NOMO-1 treated with DMSO at 0.1 percent for 48 hours (cell line): ENCODE measurements around the gene ARFGEF2.
"Not testable (repeated sequence)": the region's sequence is repeated elsewhere in the genome, so short reads cannot be mapped to it uniquely, and the experiment has no call there.

Source experiments
- DNase-seq: peaks from one replicate; lab custom pipeline; 2025; ENCODE audit not compliant: unreplicated experiment; lab: John Stamatoyannopoulos, UW

ARFGEF2 gene

DNA sequence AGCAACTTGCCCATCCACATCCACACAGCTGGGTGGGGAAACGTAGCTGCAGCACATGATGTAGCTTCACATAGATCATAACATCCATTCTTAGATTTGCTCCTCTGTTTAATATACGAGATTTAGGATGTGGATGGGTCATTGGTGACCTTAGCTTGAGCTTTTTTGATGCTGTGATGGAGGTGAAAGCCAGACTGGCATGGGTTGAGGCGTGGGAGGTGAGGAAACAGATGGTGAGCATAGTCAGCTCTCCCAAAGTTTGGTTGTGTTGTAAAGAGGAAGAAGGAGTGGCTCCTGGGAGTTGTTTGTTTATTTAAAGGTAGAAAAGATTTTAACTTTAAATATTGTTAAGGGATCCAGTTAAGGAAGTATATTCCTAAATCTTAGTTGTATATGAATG is 5.3 kb downstream of the ARFGEF2 start:
- no peak for DNase-seq

DNA sequence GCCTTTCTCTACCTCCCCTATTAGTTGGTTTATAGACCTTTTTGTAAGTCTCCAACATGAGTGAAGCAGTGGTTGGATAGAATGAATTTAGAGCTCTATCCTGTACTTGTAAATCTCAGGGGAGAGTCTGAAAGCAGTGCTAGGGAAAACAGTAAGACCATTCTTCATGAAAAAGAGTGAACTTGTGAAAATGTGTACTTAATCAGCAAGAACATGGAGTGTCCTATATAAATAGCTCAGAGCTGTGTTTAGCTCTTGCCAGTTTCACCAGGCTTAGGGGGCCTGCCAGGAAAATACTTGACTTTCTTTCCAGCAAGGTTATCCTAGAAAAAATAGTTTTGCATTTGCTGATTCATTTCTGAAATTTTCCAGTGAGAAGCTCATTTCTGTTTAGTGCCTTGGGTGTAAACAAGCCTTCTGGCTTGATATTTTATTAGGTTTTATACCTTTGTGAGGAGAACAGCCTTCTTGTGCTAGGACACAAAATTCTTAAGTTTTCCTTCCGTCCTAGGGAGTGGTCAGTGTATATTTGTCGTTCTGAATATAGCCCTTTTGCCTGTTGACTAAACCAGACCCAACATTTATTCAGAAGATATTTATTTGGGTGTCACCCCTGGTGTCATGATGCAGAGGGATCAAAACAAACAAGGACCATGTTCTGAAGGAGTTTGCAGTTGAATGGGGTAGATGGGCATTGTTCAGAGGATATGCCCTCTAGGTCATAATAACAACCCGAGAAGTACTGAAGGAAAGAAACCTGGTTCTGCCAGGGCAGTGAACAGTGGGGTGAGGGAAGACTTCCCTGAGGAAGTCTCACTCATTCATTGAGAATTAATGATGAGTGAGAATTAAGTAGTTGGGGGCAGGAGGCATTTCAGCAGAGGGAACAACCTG is 7.6 kb downstream of the ARFGEF2 start:
- DNase-seq = no peak

GRCh38 chr20:48930035-48930434 is 8.5 kb downstream of the ARFGEF2 start:
- DNase-seq = no peak

- no peak for DNase-seq
Measured at GRCh38 chr20:48930878-48931277, 9.4 kb downstream of the ARFGEF2 start.

- DNase-seq = no peak
Measured at GRCh38 chr20:48931527-48932374, 10.2 kb downstream of the ARFGEF2 start.

DNA sequence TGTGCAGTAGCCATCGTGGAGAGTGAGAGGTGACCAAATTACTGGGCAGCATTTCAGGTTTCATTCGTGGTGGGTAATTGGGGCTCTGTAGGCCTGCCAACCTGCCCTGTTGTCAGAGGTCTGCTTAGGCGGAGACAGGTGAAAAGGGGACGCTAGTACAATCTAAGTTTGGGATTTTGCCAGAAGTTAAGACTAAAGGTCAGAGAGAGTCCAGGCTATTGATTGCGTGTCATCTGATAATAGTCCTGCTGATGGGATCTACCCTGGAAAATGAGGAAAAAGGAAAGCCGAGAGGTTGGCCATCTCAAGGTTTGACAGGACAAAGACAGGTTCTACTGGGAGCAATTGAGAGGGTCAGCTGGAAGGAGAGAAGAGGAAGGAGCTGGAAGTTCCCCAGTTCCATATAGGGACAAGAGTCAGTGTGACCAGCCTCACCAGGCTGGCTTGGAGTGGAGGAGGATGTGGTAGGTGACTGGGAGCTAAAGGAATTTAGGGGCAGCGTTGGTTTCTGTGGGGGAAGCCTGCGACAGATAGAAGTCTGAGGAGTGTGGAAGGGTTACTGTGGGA is 10.9 kb downstream of the ARFGEF2 start:
- no peak for DNase-seq

DNA sequence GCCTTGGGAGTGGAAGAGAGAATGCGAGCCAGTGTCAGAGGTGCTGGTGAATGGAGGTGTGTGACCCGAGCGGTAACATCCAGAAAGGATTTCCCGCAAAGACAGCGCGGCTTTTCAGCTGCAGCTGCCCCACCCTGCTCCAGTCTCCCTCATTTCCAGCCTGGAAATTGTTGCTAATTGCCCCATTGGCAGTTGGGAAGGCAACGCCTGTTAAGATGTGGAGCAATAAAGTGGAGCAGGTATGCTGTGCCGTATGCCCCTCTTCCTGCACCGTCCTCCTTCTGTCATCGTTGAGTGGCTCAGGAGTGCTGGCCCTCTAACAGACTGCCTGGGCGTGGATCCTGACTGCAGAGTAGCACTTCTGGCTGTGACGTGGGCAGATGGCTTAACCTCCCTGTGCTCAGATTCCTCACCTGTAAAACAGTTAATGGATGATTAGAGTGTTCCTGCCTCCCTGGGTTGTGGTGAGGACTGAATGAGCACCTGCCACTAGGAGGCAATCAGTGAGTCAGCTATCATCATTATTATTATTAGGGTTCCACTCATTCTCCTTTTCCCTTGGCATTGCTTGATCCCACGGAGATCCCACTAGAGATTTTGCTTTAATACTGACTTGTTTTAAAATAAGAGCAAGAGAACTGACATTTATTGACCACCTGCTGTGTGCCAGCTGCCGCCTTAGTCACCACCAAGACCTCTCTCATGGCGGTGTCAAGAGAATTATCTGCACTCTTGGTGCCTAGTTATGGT is 11.7 kb downstream of the ARFGEF2 start:
- DNase-seq = no peak

GRCh38 chr20:48934273-48934877 is 12.9 kb downstream of the ARFGEF2 start:
- not testable (repeated sequence) for DNase-seq

DNA sequence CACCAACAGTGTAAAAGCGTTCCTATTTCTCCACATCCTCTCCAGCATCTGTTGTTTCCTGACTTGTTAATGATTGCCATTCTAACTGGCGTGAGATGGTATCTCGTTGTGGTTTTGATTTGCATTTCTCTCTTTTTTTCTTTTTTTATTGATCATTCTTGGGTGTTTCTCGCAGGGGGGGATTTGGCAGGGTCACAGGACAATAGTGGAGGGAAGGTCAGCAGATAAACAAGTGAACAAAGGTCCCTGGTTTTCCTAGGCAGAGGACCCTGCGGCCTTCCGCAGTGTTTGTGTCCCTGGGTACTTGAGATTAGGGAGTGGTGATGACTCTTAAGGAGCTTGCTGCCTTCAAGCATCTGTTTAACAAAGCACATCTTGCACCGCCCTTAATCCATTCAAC is 13.5 kb downstream of the ARFGEF2 start:
- DNase-seq = not testable (repeated sequence)

GRCh38 chr20:48936178-48936577 is 14.7 kb downstream of the ARFGEF2 start:
- not testable (repeated sequence) for DNase-seq

GRCh38 chr20:48937674-48938073 is 16.2 kb downstream of the ARFGEF2 start:
- no peak for DNase-seq

DNA sequence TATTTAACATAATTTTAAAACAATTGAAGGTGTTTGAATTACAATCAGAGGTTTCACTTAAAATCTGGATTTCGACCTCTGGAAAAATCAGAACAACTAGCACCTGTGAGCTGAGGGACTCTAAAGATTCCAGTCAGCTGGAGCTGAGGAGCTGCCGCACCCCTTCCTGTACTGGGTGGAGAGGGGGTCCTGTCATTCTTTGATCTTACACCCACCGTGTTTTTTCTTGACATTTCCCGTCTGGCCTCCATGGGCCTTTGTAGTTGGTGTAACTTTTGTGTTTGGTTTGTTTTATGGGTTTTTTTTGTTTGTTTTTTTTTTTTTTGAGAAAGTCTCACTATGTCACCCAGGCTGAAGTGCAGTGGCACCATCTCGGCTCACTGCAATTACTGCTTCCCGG is 17.2 kb downstream of the ARFGEF2 start:
- no peak for DNase-seq

GRCh38 chr20:48940170-48940569 is 18.7 kb downstream of the ARFGEF2 start:
- no peak for DNase-seq

GRCh38 chr20:48941467-48941866 is 20.0 kb downstream of the ARFGEF2 start:
- DNase-seq = no peak

DNA sequence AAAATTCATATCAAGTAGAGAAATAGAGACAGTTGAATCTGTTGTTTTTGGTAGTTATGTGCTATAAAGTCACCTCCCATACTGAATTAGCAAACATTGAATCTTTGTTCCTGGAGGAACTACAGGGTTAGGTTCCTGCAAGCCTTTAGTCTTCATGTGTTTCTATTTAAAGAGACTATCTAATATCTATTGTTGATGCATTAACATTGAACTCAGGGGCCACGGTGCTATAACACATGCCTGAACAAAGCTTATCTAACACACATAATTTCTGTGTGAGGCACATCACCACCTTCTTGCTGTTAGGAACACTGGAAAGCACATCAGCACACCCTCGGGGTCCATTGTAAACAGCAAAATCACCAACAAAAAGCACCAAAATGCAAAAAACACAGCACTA is 21.2 kb downstream of the ARFGEF2 start:
- no peak for DNase-seq

- no peak for DNase-seq
Measured at GRCh38 chr20:48944663-48945297, 23.3 kb downstream of the ARFGEF2 start.

- DNase-seq = no peak
Measured at GRCh38 chr20:48945840-48946514, 24.5 kb downstream of the ARFGEF2 start.

DNA sequence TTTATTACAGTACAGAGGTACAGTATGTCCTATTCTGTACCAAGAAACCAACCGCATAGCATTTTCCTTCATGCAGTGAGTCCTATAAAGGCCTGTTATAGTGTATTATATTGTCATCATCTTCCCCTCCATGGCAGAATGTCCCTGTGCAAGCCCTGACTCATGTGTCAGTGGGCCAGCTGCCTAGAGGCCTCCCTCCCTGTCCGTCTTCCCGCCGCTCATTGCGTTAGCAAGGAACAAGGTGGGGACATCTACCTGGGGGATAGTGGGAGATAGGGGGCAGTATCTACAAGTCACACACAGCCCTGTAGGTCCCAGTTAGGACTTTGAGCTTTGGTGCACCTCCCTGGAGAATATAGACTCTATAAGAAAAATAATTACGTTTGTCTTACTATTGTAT is 27.1 kb downstream of the ARFGEF2 start:
- DNase-seq = no peak
